Gastrocnemius medialis (tissue), 4 donors: ENCODE data around the gene PTBP2. TPM values are rescaled to one million over a fixed set of nuclear protein-coding genes. Genes with fewer than 3 reads are reported as not detected.

ENCODE experiments used
- ATAC-seq, 2 donors: fragments of 150-250 bp; one replicate each; pipeline ENCODE4 v1.9.1; 2016
- DNase-seq, 2 donors: peaks; one replicate each; pipeline ENCODE4 v3.0.0-alpha.2; 2019
- H3K27ac ChIP-seq, 4 donors: fragments of 200-600 bp; sonication (generic); 1 replicate in 1 of 4; 2 replicates in 3 of 4; pipeline ENCODE4 v1.5.1; 2016 to 2018; ENCODE audit warnings: mild to moderate bottlenecking in 2 of 4, moderate library complexity in 1 of 4
- H3K27me3 ChIP-seq, 3 donors: fragments of 200-600 bp; sonication (generic) in 2 of 3; 1 replicate in 1 of 3; 2 replicates in 2 of 3; pipeline versions ENCODE4 v1.5.1 to v1.6.0; 2016 to 2019; ENCODE audit warnings: mild to moderate bottlenecking in 1 of 3, moderate library complexity in 1 of 3
- H3K36me3 ChIP-seq, 2 donors: fragments of 200-600 bp; sonication (generic) in 1 of 2; one replicate each; pipeline ENCODE4 v1.5.1; 2017 to 2018
- H3K4me1 ChIP-seq, 2 donors: fragments of 200-600 bp; sonication (generic) in 1 of 2; one replicate each; pipeline ENCODE4 v1.5.1; 2016 to 2017; ENCODE audit warnings: mild to moderate bottlenecking in 2 of 2
- H3K4me3 ChIP-seq, 4 donors: fragments of 200-600 bp; sonication (generic) in 3 of 4; 1 replicate in 1 of 4; 2 replicates in 3 of 4; pipeline ENCODE4 v1.5.1; 2016 to 2019; ENCODE audit warnings: mild to moderate bottlenecking in 2 of 4
- H3K9me3 ChIP-seq, 3 donors: fragments of 200-600 bp; sonication (generic) in 2 of 3; 1 replicate in 1 of 3; 2 replicates in 2 of 3; pipeline ENCODE4 v1.5.1; 2016 to 2019
- CTCF ChIP-seq, 5 experiments: fragments of 450-650 bp in 3 of 5; fragments of 200-600 bp in 2 of 5; sonication (generic) in 2 of 5; IDR thresholded peaks in 4 of 5; conservative IDR thresholded peaks in 1 of 5; 1 replicate in 4 of 5; 2 replicates in 1 of 5; pipeline ENCODE4 v1.5.1; 2016 to 2019; ENCODE audit warnings: antibody characterized with exemption in 5 of 5, mild to moderate bottlenecking in 3 of 5, moderate library complexity in 3 of 5
- POLR2A ChIP-seq, 2 donors: fragments of 450-650 bp; IDR thresholded peaks; one replicate each; pipeline ENCODE4 v1.6.1; 2017; ENCODE audit warnings: antibody characterized with exemption in 2 of 2, mild to moderate bottlenecking in 2 of 2, moderate library complexity in 2 of 2
- in situ Hi-C, 4 donors: fragments of 200-750 bp; cut with MboI; loops; one replicate each; pipeline versions ENCODE4 v1.15.0 to v1.8.0; 2017; ENCODE audit warnings: low sequenced_read_pairs in 4 of 4
- intact Hi-C: fragments of 100-400 bp; cut with DNase I; formaldehyde crosslinking; loops from one replicate; pipeline ENCODE4 v1.15.1; 2023; ENCODE audit warnings: low total_unique reads
- total RNA-seq, 4 donors: library from RNA; depleted of rRNA; stranded (reverse); fragments of >200 nt; gene quantifications; one replicate each; pipeline versions ENCODE4 v1.1.0 to v1.2.3, GENCODE V29; 2016

PTBP2 gene
- total RNA-seq, 4 donors from 2014 or later: 21.4 to 33.0 (median 26.5) TPM

GRCh38 chr1:96707023-96707422 lies 14.6 kb upstream of the PTBP2 start:
- H3K27ac ChIP-seq: no peak overlapping the region
- ATAC-seq: no peak
- intact Hi-C loops (no loop called here), in situ Hi-C loops (no loop called here)
- H3K9me3 ChIP-seq: no peaks in the 10 kb centered on the region
- no peak for TF ChIP-seq CTCF (IDR thresholded peaks at IDR 0.05 in 4 of 5, conservative IDR thresholded peaks at IDR 0.05 in 1 of 5)
- TF ChIP-seq POLR2A (IDR thresholded peaks at IDR 0.05): no peak
- no peaks in the 10 kb centered on the region for H3K27me3 ChIP-seq
- no peak overlapping the region for H3K4me3 ChIP-seq
- DNase-seq: no peak
- no peaks in the 10 kb centered on the region for H3K4me1 ChIP-seq
- no peaks in the 10 kb centered on the region for H3K36me3 ChIP-seq

- H3K4me1 ChIP-seq: no peaks in the 10 kb centered on the region
- H3K9me3 ChIP-seq: no peaks in the 10 kb centered on the region
- no peak overlapping the region for H3K4me3 ChIP-seq
- H3K36me3 ChIP-seq: no peaks in the 10 kb centered on the region
- no peaks in the 10 kb centered on the region for H3K27me3 ChIP-seq
- intact Hi-C loops: no loop called here
- DNase-seq (no peak), ATAC-seq (no peak)
- TF ChIP-seq CTCF (IDR thresholded peaks at IDR 0.05 in 4 of 5, conservative IDR thresholded peaks at IDR 0.05 in 1 of 5) (no peak), POLR2A (IDR thresholded peaks at IDR 0.05) (no peak)
- in situ Hi-C loops: no loop called here
- no peak overlapping the region for H3K27ac ChIP-seq
Measured at GRCh38 chr1:96708482-96708881, 13.1 kb upstream of the PTBP2 start.

- TF ChIP-seq POLR2A (IDR thresholded peaks at IDR 0.05): no peak
- TF ChIP-seq CTCF (IDR thresholded peaks at IDR 0.05 in 4 of 5, conservative IDR thresholded peaks at IDR 0.05 in 1 of 5): no peak
- H3K27ac ChIP-seq: no peak overlapping the region
- ATAC-seq: no peak
- no peaks in the 10 kb centered on the region for H3K9me3 ChIP-seq
- in situ Hi-C loops (no loop called here), intact Hi-C loops (no loop called here)
- H3K36me3 ChIP-seq: no peaks in the 10 kb centered on the region
- H3K4me3 ChIP-seq: no peak overlapping the region
- no peaks in the 10 kb centered on the region for H3K4me1 ChIP-seq
- no peak for DNase-seq
- H3K27me3 ChIP-seq: no peaks in the 10 kb centered on the region
Measured at GRCh38 chr1:96710708-96711477, 10.7 kb upstream of the PTBP2 start.

- Histone ChIP-seq H3K27me3 (no peaks in the 10 kb centered on the region), H3K9me3 (no peaks in the 10 kb centered on the region), H3K27ac (no peak overlapping the region), H3K36me3 (no peaks in the 10 kb centered on the region), H3K4me3 (no peak overlapping the region), H3K4me1 (no peaks in the 10 kb centered on the region)
- no peak for TF ChIP-seq POLR2A (IDR thresholded peaks at IDR 0.05)
- no peak for TF ChIP-seq CTCF (IDR thresholded peaks at IDR 0.05 in 4 of 5, conservative IDR thresholded peaks at IDR 0.05 in 1 of 5)
- DNase-seq (no peak), ATAC-seq (no peak)
- intact Hi-C loops (no loop called here), in situ Hi-C loops (no loop called here)
Measured at GRCh38 chr1:96713649-96714048, 7.9 kb upstream of the PTBP2 start.

- in situ Hi-C loops: no loop called here
Measured at GRCh38 chr1:96714881-96715280, 6.7 kb upstream of the PTBP2 start.

More at GRCh38 chr1:96714881-96715280, 6.7 kb upstream of the PTBP2 start:
- no peak for ATAC-seq
- H3K27ac ChIP-seq: no peak overlapping the region
- H3K36me3 ChIP-seq: no peaks in the 10 kb centered on the region
- no peaks in the 10 kb centered on the region for H3K9me3 ChIP-seq
- no peak overlapping the region for H3K4me3 ChIP-seq
- intact Hi-C loops: no loop called here
- no peak for TF ChIP-seq POLR2A (IDR thresholded peaks at IDR 0.05)
- no peak for TF ChIP-seq CTCF (IDR thresholded peaks at IDR 0.05 in 4 of 5, conservative IDR thresholded peaks at IDR 0.05 in 1 of 5)
- H3K27me3 ChIP-seq: no peaks in the 10 kb centered on the region
- DNase-seq: no peak
- H3K4me1 ChIP-seq: no peaks in the 10 kb centered on the region
